IMR-90 (cell line): Measurements from ENCODE around the gene ZNF862. TPM values are rescaled to one million over a fixed set of nuclear protein-coding genes. Genes with fewer than 3 reads are reported as not detected.

Source experiments
- ATAC-seq: fragments of 200-7000 bp; cut with Tn5 transposase; 2 replicates; pipeline ENCODE4 v1.9.1; 2020; ENCODE audit warnings: low read depth, mild to moderate bottlenecking, moderate library complexity
- BruUV-seq: library from RNA; stranded (reverse); fragments of 400-500 nt; replicated peaks from 2 replicates; lab custom pipeline; 2021; lab: Mats Ljungman, UMichigan
- CTCF ChIA-PET: fragments of 300-600 bp; formaldehyde crosslinking; extraction: SDS; loops from one replicate; lab custom pipeline; 2021; ENCODE audit warnings: antibody characterized with exemption; lab: Yijun Ruan, JAX
- POLR2A ChIA-PET: fragments of 300-600 bp; sonication (Branson Sonifier 250); formaldehyde crosslinking; loops from one replicate; lab custom pipeline; 2022; ENCODE audit warnings: antibody characterized with exemption; ENCODE audit not compliant: unreplicated experiment; lab: Charles Lee
- DNase-seq: peaks from one replicate; pipeline ENCODE4 v3.0.0; 2013
- H2AFZ ChIP-seq: replicated peaks from 2 replicates; pipeline ENCODE3; 2013; ENCODE audit warnings: low read length, mild to moderate bottlenecking; ENCODE audit not compliant: poor library complexity
- H2AK5ac ChIP-seq: 2 replicates; pipeline ENCODE4 v1.6.1; 2013; ENCODE audit warnings: low read depth, low read length, inconsistent platforms
- H2AK9ac ChIP-seq: replicated peaks from 2 replicates; pipeline ENCODE3; 2013; ENCODE audit warnings: mild to moderate bottlenecking, low read depth, low read length, moderate library complexity; ENCODE audit not compliant: poor library complexity
- H2BK120ac ChIP-seq: 2 replicates; pipeline ENCODE4 v1.6.1; 2013; ENCODE audit warnings: low read depth, low read length, inconsistent platforms
- H2BK15ac ChIP-seq: 3 replicates; pipeline ENCODE4 v1.6.1; 2013; ENCODE audit warnings: low read depth, low read length, inconsistent platforms
- H2BK20ac ChIP-seq: 2 replicates; pipeline ENCODE4 v1.6.1; 2013; ENCODE audit warnings: low read depth, mild to moderate bottlenecking, inconsistent platforms, low read length, moderate library complexity
- H2BK5ac ChIP-seq: 2 replicates; pipeline ENCODE4 v1.6.1; 2013; ENCODE audit warnings: mild to moderate bottlenecking, low read depth, low read length, inconsistent platforms; ENCODE audit not compliant: poor library complexity, severe bottlenecking
- H3K14ac ChIP-seq: replicated peaks from 2 replicates; pipeline ENCODE4 v1.6.1; 2013; ENCODE audit warnings: low read depth, low read length, inconsistent platforms
- H3K18ac ChIP-seq: 2 replicates; pipeline ENCODE4 v1.6.1; 2013; ENCODE audit warnings: low read depth, low read length, control low read depth
- H3K23ac ChIP-seq: 2 replicates; pipeline ENCODE4 v1.6.1; 2013; ENCODE audit warnings: low read depth, low read length, inconsistent platforms
- H3K27ac ChIP-seq: 2 replicates; pipeline ENCODE4 v1.5.1; 2013; ENCODE audit warnings: mild to moderate bottlenecking, control low read depth, low read length; ENCODE audit not compliant: insufficient read depth
- H3K27me3 ChIP-seq: 2 replicates; pipeline ENCODE4 v1.6.1; 2013; ENCODE audit warnings: low read length; ENCODE audit not compliant: control insufficient read depth, insufficient read depth
- H3K36me3 ChIP-seq: 2 replicates; pipeline ENCODE4 v1.6.1; 2013; ENCODE audit warnings: low read length, mixed read lengths; ENCODE audit not compliant: control insufficient read depth, insufficient read depth
- H3K4ac ChIP-seq: 2 replicates; pipeline ENCODE4 v1.6.1; 2013; ENCODE audit warnings: low read depth, low read length, inconsistent platforms
- H3K4me1 ChIP-seq: 2 replicates; pipeline ENCODE4 v1.6.1; 2013; ENCODE audit warnings: low read length, mixed read lengths; ENCODE audit not compliant: control insufficient read depth, insufficient read depth
- H3K4me2 ChIP-seq: 2 replicates; pipeline ENCODE4 v1.6.1; 2013; ENCODE audit warnings: low read depth, mild to moderate bottlenecking, control low read depth, low read length, moderate library complexity
- H3K4me3 ChIP-seq: 2 replicates; pipeline ENCODE4 v1.5.1; 2013; ENCODE audit warnings: low read depth, mild to moderate bottlenecking, control low read depth, low read length, moderate library complexity; ENCODE audit not compliant: insufficient read depth
- H3K56ac ChIP-seq: 2 replicates; pipeline ENCODE4 v1.6.1; 2013; ENCODE audit warnings: low read length, inconsistent platforms; ENCODE audit not compliant: insufficient read depth; ENCODE audit errors: extremely low read depth
- H3K79me1 ChIP-seq, 2 experiments: 2 replicates each; pipeline ENCODE4 v1.6.1; 2013; ENCODE audit warnings: low read length in 2 of 2, inconsistent platforms in 1 of 2, low read depth in 1 of 2
- H3K9ac ChIP-seq: 2 replicates; pipeline ENCODE4 v1.6.1; 2013; ENCODE audit warnings: low read depth, low read length, control low read depth
- H3K9me1 ChIP-seq: 2 replicates; pipeline ENCODE4 v1.6.1; 2013; ENCODE audit warnings: low read length, inconsistent platforms; ENCODE audit not compliant: insufficient read depth
- H3K9me3 ChIP-seq: 2 replicates; pipeline ENCODE4 v1.6.1; 2013; ENCODE audit warnings: low read length; ENCODE audit not compliant: control insufficient read depth, insufficient read depth
- H4K20me1 ChIP-seq: 2 replicates; pipeline ENCODE4 v1.6.1; 2013; ENCODE audit warnings: low read length, inconsistent platforms; ENCODE audit not compliant: insufficient read depth
- H4K5ac ChIP-seq: 2 replicates; pipeline ENCODE4 v1.6.1; 2013; ENCODE audit warnings: mild to moderate bottlenecking, low read depth, low read length, control low read depth
- H4K8ac ChIP-seq, 2 experiments: 2 replicates each; pipeline ENCODE4 v1.6.1; 2013; ENCODE audit warnings: low read depth in 2 of 2, low read length in 2 of 2, control low read depth in 1 of 2, inconsistent platforms in 1 of 2
- H4K91ac ChIP-seq: 2 replicates; pipeline ENCODE4 v1.6.1; 2013; ENCODE audit warnings: low read depth, low read length, inconsistent platforms; ENCODE audit not compliant: insufficient read depth
- POLR2A ChIP-seq: IDR thresholded peaks from 2 replicates; pipeline ENCODE4 v1.6.1; 2012; ENCODE audit warnings: mild to moderate bottlenecking, low read depth, low read length
- RCOR1 ChIP-seq: IDR thresholded peaks from 2 replicates; pipeline ENCODE4 v1.6.1; 2012; ENCODE audit warnings: mild to moderate bottlenecking, low read length, improper control_type of control experiment; ENCODE audit not compliant: insufficient replicate concordance
- WGBS, 2 experiments: methylation state at CpG; one replicate each; pipeline versions ENCODE4 v1.1.5 to v1.1.7; 2013; ENCODE audit warnings: missing lambda C conversion rate in 2 of 2; ENCODE audit not compliant: insufficient read length in 1 of 2; ENCODE audit errors: extremely low coverage in 2 of 2; 5-methylcytosine and 5-hydroxymethylcytosine counted together
- dilution Hi-C: fragments of 300-500 bp; cut with HindIII; formaldehyde crosslinking; loops from one replicate; pipeline ENCODE4 v1.14.3; 2018; ENCODE audit warnings: low sequenced_read_pairs; ENCODE audit not compliant: unreplicated experiment
- in situ Hi-C: fragments of 300-500 bp; cut with MboI; formaldehyde crosslinking; loops from 3 replicates; pipeline ENCODE4 v1.14.3; 2019; ENCODE audit warnings: low sequenced_read_pairs, inconsistent platforms, mixed read lengths
- intact Hi-C: fragments of 100-400 bp; cut with micrococcal nuclease; formaldehyde crosslinking; loops from 2 replicates; pipeline ENCODE4 v1.10.0; 2022
- polyA plus RNA-seq, 3 experiments: library from polyadenylated mRNA; depleted of rRNA; stranded (reverse); fragments of >200 nt; gene quantifications; 2 replicates each; pipeline ENCODE4 v1.2.3, GENCODE V29; 2012; ENCODE audit warnings: low replicate concordance in 1 of 3
- total RNA-seq: library from RNA; depleted of rRNA; stranded (reverse); fragments of >200 nt; gene quantifications from 2 replicates; pipeline ENCODE4 v1.2.3, GENCODE V29; 2012

ZNF862 gene
- total and polyA plus RNA-seq, 2 of the 4 experiments (the other 2 are of a cell fraction), result 5.9 to 10.8 TPM

GRCh38 chr7:149873074-149873969, 35.1 kb downstream of the ZNF862 start, which contains the start of gene ATP6V0E2:
TSS of gene ATP6V0E2 (plus strand) at chr7:149873969. CDS start at chr7:149874066, 97 bp downstream.
- no peak within 1 kb of the TSS for H3K56ac ChIP-seq
- H2BK120ac ChIP-seq, result no peak within 1 kb of the TSS
- no peaks in the 10 kb centered on the region for H3K9me3 ChIP-seq
- peak within 1 kb of the TSS; percentile 13; the same call in 1 of the 2 replicates for H3K27ac ChIP-seq
- H2AFZ ChIP-seq, result peak within 1 kb of the TSS; percentile 98
- no peak within 1 kb of the TSS for H2BK15ac ChIP-seq
- peaks cover 3% of the 10 kb centered on the region for H3K4me1 ChIP-seq
- CTCF ChIA-PET, result no interaction called here
- in situ Hi-C loops (loop anchor here (25.0 kb wide), 1 partner anchor 539 kb away; a partner anchor contains a TSS), intact Hi-C loops (loop anchor here (2.0 kb wide), 1 partner anchor 35 kb away; the partner anchor contains the start of gene ZNF862), dilution Hi-C loops (no loop called here)
- TF ChIP-seq POLR2A (peak; percentile 52; the same call in 1 of the 2 replicates), RCOR1 (no peak)
- H3K14ac ChIP-seq, result 0 out of 2 replicates have a peak within 1 kb of the TSS, but pooled peaks have one; percentile 2
- peak within 1 kb of the TSS; percentile 87 for H3K4me2 ChIP-seq
- no peak within 1 kb of the TSS for H2BK5ac ChIP-seq
- peak within 1 kb of the TSS; percentile 60; the same call in 1 of the 2 replicates for H3K23ac ChIP-seq
- H4K5ac ChIP-seq, result no peak within 1 kb of the TSS
- peak within 1 kb of the TSS; percentile 22 for H2AK9ac ChIP-seq
- H3K4ac ChIP-seq, result peak within 1 kb of the TSS; percentile 43; the same call in 1 of the 2 replicates
- no peaks in the 10 kb centered on the region for H3K36me3 ChIP-seq
- no peaks in the 10 kb centered on the region for H3K9me1 ChIP-seq
- DNase-seq (peak; percentile 89), ATAC-seq (peak; percentile 97)
- no peak within 1 kb of the TSS for H4K91ac ChIP-seq
- no peak within 1 kb of the TSS for H2BK20ac ChIP-seq
- H3K18ac ChIP-seq, result no peak within 1 kb of the TSS
- no peak within 1 kb of the TSS for H2AK5ac ChIP-seq
- peak within 1 kb of the TSS; percentile 38 for H3K9ac ChIP-seq
- no TSS peak for BruUV-seq
- POLR2A ChIA-PET, result no interaction called here
- WGBS, 2 experiments, result 0% methylated on average over 50 of the region's 93 CpGs; no CpG with 5 or more reads in 1 of the 2 experiments
- no peaks in the 10 kb centered on the region for H4K20me1 ChIP-seq
- no peaks in the 10 kb centered on the region for H3K27me3 ChIP-seq
- peak within 1 kb of the TSS in 1 of 2 experiments; percentile 38; a peak in 1 of 4 replicates for H4K8ac ChIP-seq
- peak within 1 kb of the TSS; percentile 74 for H3K4me3 ChIP-seq
- peaks cover 0 to 6% of the 10 kb centered on the region in 2 experiments; a peak in 1 of 4 replicates for H3K79me1 ChIP-seq
